Endothelial cell of umbilical vein (primary cell): ENCODE measurements around the gene ADGRE1. TPM values are rescaled to one million over a fixed set of nuclear protein-coding genes. Genes with fewer than 3 reads are reported as not detected.

ENCODE experiments used
- BruUV-seq: library from RNA; stranded (reverse); fragments of 400-500 nt; replicated peaks from 2 replicates; lab custom pipeline; 2021; lab: Mats Ljungman, UMichigan
- CTCF ChIA-PET: fragments of 300-600, 350-600 bp; sonication (Branson Sonifier 250); formaldehyde crosslinking; loops from one replicate; lab custom pipeline; 2021; ENCODE audit warnings: antibody characterized with exemption, inconsistent platforms; lab: Charles Lee
- POLR2A ChIA-PET: fragments of 300-600, 350-600 bp; sonication (Branson Sonifier 250); formaldehyde crosslinking; loops from one replicate; lab custom pipeline; 2021; ENCODE audit warnings: antibody characterized with exemption, inconsistent platforms; lab: Charles Lee
- DNase-seq: peaks from one replicate; pipeline ENCODE4 v3.0.0-alpha.2; 2011; ENCODE audit warnings: low read depth, low spot score
- FAIRE-seq: peaks from 2 replicates; lab custom pipeline; 2011; peaks lifted over from hg19 to GRCh38; lab: Jason Lieb, UNC
- H2AFZ ChIP-seq: 2 replicates; pipeline ENCODE4 v1.6.0; 2012; ENCODE audit warnings: low read depth, low read length, control low read depth, inconsistent platforms
- H3K27ac ChIP-seq: 2 replicates; pipeline ENCODE4 v1.5.1; 2011; ENCODE audit warnings: low read depth, mild to moderate bottlenecking, control low read depth, low read length, moderate library complexity; ENCODE audit not compliant: insufficient read depth
- H3K27me3 ChIP-seq, 2 experiments: 2 replicates each; pipeline versions ENCODE4 v1.6.0 to v1.6.1; 2011; ENCODE audit warnings: low read length in 2 of 2, mixed read lengths in 1 of 2; ENCODE audit not compliant: control insufficient read depth in 2 of 2, insufficient read depth in 2 of 2
- H3K36me3 ChIP-seq, 2 experiments: 2 replicates in 1 of 2; 3 replicates in 1 of 2; pipeline ENCODE4 v1.5.1; 2011; ENCODE audit warnings: low read length in 2 of 2, mild to moderate bottlenecking in 1 of 2, moderate library complexity in 1 of 2; ENCODE audit not compliant: control insufficient read depth in 2 of 2, insufficient read depth in 2 of 2; ENCODE audit errors: extremely low read depth in 1 of 2
- H3K4me1 ChIP-seq: 3 replicates; pipeline ENCODE4 v1.5.1; 2011; ENCODE audit warnings: mild to moderate bottlenecking, low read length; ENCODE audit not compliant: control insufficient read depth, insufficient read depth; ENCODE audit errors: extremely low read depth
- H3K4me2 ChIP-seq: 2 replicates; pipeline ENCODE4 v1.6.1; 2011; ENCODE audit warnings: low read length, control low read depth, mixed read lengths; ENCODE audit not compliant: insufficient read depth
- H3K4me3 ChIP-seq, 3 experiments: fragments of 200-600 bp in 1 of 3; sonication (generic), shearing (Covaris generic) in 1 of 3; replicated peaks in 1 of 3; 2 replicates each; pipeline ENCODE4 v1.5.1; 2011 to 2016; ENCODE audit warnings: control low read depth in 3 of 3, low read length in 3 of 3, mild to moderate bottlenecking in 2 of 3, inconsistent platforms in 1 of 3, low read depth in 1 of 3, moderate library complexity in 1 of 3; ENCODE audit not compliant: insufficient read depth in 1 of 3
- H3K79me2 ChIP-seq: 2 replicates; pipeline ENCODE4 v1.6.0; 2012; ENCODE audit warnings: low read length, inconsistent platforms; ENCODE audit not compliant: control insufficient read depth, insufficient read depth
- H3K9ac ChIP-seq: replicated peaks from 2 replicates; pipeline ENCODE3; 2011; ENCODE audit warnings: low read length, control low read depth; ENCODE audit not compliant: insufficient read depth; ENCODE audit errors: extremely low read depth
- H3K9me1 ChIP-seq: replicated peaks from 3 replicates; pipeline ENCODE4 v1.6.0; 2011; ENCODE audit warnings: mild to moderate bottlenecking, low read length; ENCODE audit not compliant: control insufficient read depth, insufficient read depth; ENCODE audit errors: extremely low read depth
- H3K9me3 ChIP-seq: replicated peaks from 2 replicates; pipeline ENCODE4 v1.5.1; 2012; ENCODE audit warnings: low read length, inconsistent platforms; ENCODE audit not compliant: control insufficient read depth, insufficient read depth
- H4K20me1 ChIP-seq: replicated peaks from 2 replicates; pipeline ENCODE3; 2011; ENCODE audit warnings: mild to moderate bottlenecking, low read length; ENCODE audit not compliant: control insufficient read depth, insufficient read depth; ENCODE audit errors: extremely low read depth
- CTCF ChIP-seq, 2 donors: IDR thresholded peaks; 1 replicate in 1 of 2; 2 replicates in 1 of 2; pipeline ENCODE4 v1.5.1; 2011; ENCODE audit warnings: low read length in 2 of 2, mild to moderate bottlenecking in 2 of 2, moderate library complexity in 2 of 2, control low read depth in 1 of 2, inconsistent platforms in 1 of 2, low read depth in 1 of 2; ENCODE audit not compliant: insufficient read depth in 1 of 2; ENCODE audit errors: extremely low read depth in 1 of 2
- EZH2 ChIP-seq: IDR thresholded peaks from 2 replicates; pipeline ENCODE4 v1.6.1; 2012; ENCODE audit warnings: borderline replicate concordance, low read depth, mild to moderate bottlenecking, moderate library complexity, low read length, inconsistent platforms; ENCODE audit not compliant: severe bottlenecking
- FOS ChIP-seq: IDR thresholded peaks from 2 replicates; pipeline ENCODE4 v1.6.1; 2011; ENCODE audit warnings: mild to moderate bottlenecking, low read length, moderate library complexity, borderline replicate concordance; ENCODE audit not compliant: insufficient read depth
- GATA2 ChIP-seq: IDR thresholded peaks from 2 replicates; pipeline ENCODE4 v1.7.0; 2011; ENCODE audit warnings: low read depth, mild to moderate bottlenecking, moderate library complexity, mixed read lengths, low read length; ENCODE audit not compliant: insufficient read length, insufficient read depth
- JUN ChIP-seq: IDR thresholded peaks from 2 replicates; pipeline ENCODE4 v1.6.1; 2011; ENCODE audit warnings: borderline replicate concordance, low read depth; ENCODE audit not compliant: insufficient read length, insufficient read depth
- MAX ChIP-seq: IDR thresholded peaks from 2 replicates; pipeline ENCODE4 v1.6.1; 2011; ENCODE audit not compliant: insufficient read depth, insufficient read length
- MYC ChIP-seq: IDR thresholded peaks from one replicate; pipeline ENCODE4 v1.6.1; 2011; ENCODE audit warnings: mild to moderate bottlenecking, low read depth, low read length
- POLR2A ChIP-seq: IDR thresholded peaks from 2 replicates; pipeline ENCODE4 v1.6.1; 2012; ENCODE audit warnings: low read depth, mild to moderate bottlenecking, control low read depth, low read length
- POLR2AphosphoS5 ChIP-seq: IDR thresholded peaks from 2 replicates; pipeline ENCODE4 v1.6.1; 2012; ENCODE audit warnings: low read depth, mild to moderate bottlenecking, control low read depth, low read length, moderate library complexity; ENCODE audit not compliant: insufficient read depth
- dilution Hi-C: fragments of 300-500 bp; cut with MboI; formaldehyde crosslinking; loops from one replicate; pipeline ENCODE4 v1.15.0; 2019; ENCODE audit warnings: low sequenced_read_pairs; ENCODE audit not compliant: extremely low pct_ligation_motif_present
- intact Hi-C: fragments of 100-400 bp; cut with micrococcal nuclease; formaldehyde crosslinking; loops from one replicate; pipeline ENCODE4 v1.10.0; 2022
- polyA plus RNA-seq, 4 experiments: library from polyadenylated mRNA; depleted of rRNA in 3 of 4; stranded (reverse) in 3 of 4; unstranded in 1 of 4; fragments of >200 nt; gene quantifications; 2 replicates each; pipeline versions ENCODE4 v1.2.1 to v1.2.3, GENCODE V29; 2011 to 2012; ENCODE audit warnings: missing spikeins in 1 of 4
- total RNA-seq: library from RNA; stranded (reverse); gene quantifications from 2 replicates; pipeline ENCODE4 v1.2.3, GENCODE V29; 2021

ADGRE1 gene
- total and polyA plus RNA-seq, 2 donors (not counting 3 experiments of a cell fraction or from before 2014, with no cell fraction given), result not detected

GRCh38 chr19:6956573-6956972 lies 69.2 kb downstream of the ADGRE1 start:
- ChIA-PET POLR2A (no interaction called here), CTCF (no interaction called here)
- no peaks in the 10 kb centered on the region for H3K36me3 ChIP-seq
- H3K9me1 ChIP-seq, result no peaks in the 10 kb centered on the region
- no peaks in the 10 kb centered on the region for H3K4me1 ChIP-seq
- dilution Hi-C loops, result no loop called here
- DNase-seq (no peak), FAIRE-seq (no peak)
- H3K27ac ChIP-seq, result no peak overlapping the region
- no peak overlapping the region for H3K4me3 ChIP-seq
- intact Hi-C loops, result no loop called here
- no peak overlapping the region for H3K4me2 ChIP-seq
- no peak overlapping the region for H3K9ac ChIP-seq
- H4K20me1 ChIP-seq, result no peaks in the 10 kb centered on the region
- H3K79me2 ChIP-seq, result no peaks in the 10 kb centered on the region
- no peaks in the 10 kb centered on the region for H3K9me3 ChIP-seq
- no TSS peak for BruUV-seq
- no peaks in the 10 kb centered on the region for H3K27me3 ChIP-seq
- TF ChIP-seq JUN (no peak), POLR2AphosphoS5 (no peak), MYC (no peak), MAX (no peak), GATA2 (no peak), CTCF (IDR thresholded peaks at IDR 0.05; ENCODE audit: extremely low read depth in 1 of 2, insufficient read depth in 1 of 2, low read depth in 1 of 2, low read length in 2 of 2) (no peak), EZH2 (no peak), FOS (no peak), POLR2A (no peak)
- no peak overlapping the region for H2AFZ ChIP-seq
